GM23338 (cell line): ENCODE data around the gene HMOX2. TPM values are rescaled to one million over a fixed set of nuclear protein-coding genes. Genes with fewer than 3 reads are reported as not detected.

Source experiments
- ATAC-seq: fragments of 200-7000 bp; cut with Tn5 transposase; 3 replicates; pipeline ENCODE4 v1.9.1; 2020
- DNase-seq: peaks from one replicate; pipeline ENCODE4 v3.0.0-alpha.2; 2015; ENCODE audit warnings: low spot score
- H2AFZ ChIP-seq: fragments of 200-600 bp; sonication (generic); 2 replicates; pipeline ENCODE4 v1.8.0; 2016; ENCODE audit warnings: antibody characterized with exemption, mild to moderate bottlenecking, moderate library complexity
- H3F3A ChIP-seq: fragments of 200-600 bp; sonication (generic); replicated peaks from 2 replicates; pipeline ENCODE4 v1.8.0; 2017; ENCODE audit warnings: antibody characterized with exemption, mixed run types, low read depth
- H3K27ac ChIP-seq: fragments of 200-600 bp; sonication (generic); 2 replicates; pipeline ENCODE4 v1.6.1; 2016; ENCODE audit warnings: low read depth
- H3K27me3 ChIP-seq: fragments of 200-600 bp; sonication (generic); 2 replicates; pipeline ENCODE4 v1.8.0; 2016; ENCODE audit warnings: mild to moderate bottlenecking, mixed run types, moderate library complexity; ENCODE audit not compliant: insufficient read depth
- H3K36me3 ChIP-seq: fragments of 200-600 bp; sonication (generic); 2 replicates; pipeline ENCODE4 v1.8.0; 2016; ENCODE audit warnings: mild to moderate bottlenecking; ENCODE audit not compliant: insufficient read depth
- H3K4me1 ChIP-seq: fragments of 200-600 bp; sonication (generic); 2 replicates; pipeline ENCODE4 v1.8.0; 2016; ENCODE audit warnings: mild to moderate bottlenecking, moderate library complexity; ENCODE audit not compliant: insufficient read depth
- H3K4me2 ChIP-seq: fragments of 200-600 bp; sonication (generic); 2 replicates; pipeline ENCODE4 v1.7.1; 2017; ENCODE audit warnings: mixed run types
- H3K4me3 ChIP-seq: fragments of 200-600 bp; sonication (generic); 2 replicates; pipeline ENCODE4 v1.6.1; 2016; ENCODE audit warnings: mixed run types
- H3K79me2 ChIP-seq: fragments of 200-600 bp; sonication (generic); replicated peaks from 2 replicates; pipeline ENCODE4 v1.8.0; 2017; ENCODE audit warnings: mild to moderate bottlenecking; ENCODE audit not compliant: insufficient read depth
- H3K9me2 ChIP-seq: fragments of 200-600 bp; sonication (generic); 2 replicates; pipeline ENCODE4 v1.8.0; 2017; ENCODE audit not compliant: insufficient read depth
- H4K20me1 ChIP-seq: fragments of 200-600 bp; sonication (generic); replicated peaks from 2 replicates; pipeline ENCODE4 v1.8.0; 2017; ENCODE audit warnings: mild to moderate bottlenecking; ENCODE audit not compliant: insufficient read depth
- H3K27ac Mint-ChIP-seq: 2 replicates; pipeline ENCODE4 v1.8.0; 2020; ENCODE audit warnings: inconsistent platforms, mild to moderate bottlenecking, moderate library complexity, mixed read lengths
- H3K27me3 Mint-ChIP-seq: 3 replicates; pipeline ENCODE4 v1.8.0; 2022; ENCODE audit warnings: low read depth, mild to moderate bottlenecking, moderate library complexity, mixed read lengths, inconsistent platforms; ENCODE audit not compliant: insufficient read depth, poor library complexity
- H3K36me3 Mint-ChIP-seq: 3 replicates; pipeline ENCODE4 v1.8.0; 2021; ENCODE audit warnings: low read depth, mild to moderate bottlenecking, inconsistent platforms, moderate library complexity, mixed read lengths
- H3K4me1 Mint-ChIP-seq: 3 replicates; pipeline ENCODE4 v1.8.0; 2020; ENCODE audit warnings: mild to moderate bottlenecking, inconsistent platforms, mixed read lengths
- H3K4me3 Mint-ChIP-seq: 3 replicates; pipeline ENCODE4 v1.8.0; 2021; ENCODE audit warnings: moderate library complexity, mild to moderate bottlenecking, inconsistent platforms, mixed read lengths
- H3K9me3 Mint-ChIP-seq: 3 replicates; pipeline ENCODE4 v1.8.0; 2020; ENCODE audit warnings: moderate library complexity, mild to moderate bottlenecking, inconsistent platforms, mixed read lengths
- CREB1 ChIP-seq: fragments of 250-450 bp; sonication (Bioruptor Pico); IDR thresholded peaks from 2 replicates; pipeline ENCODE4 v1.5.0; 2020; ENCODE audit warnings: low read depth, mild to moderate bottlenecking, moderate library complexity
- EZH2 ChIP-seq: fragments of 200-600 bp; sonication (generic); IDR thresholded peaks from one replicate; pipeline ENCODE4 v1.8.0; 2017; ENCODE audit warnings: antibody characterized with exemption, mild to moderate bottlenecking, low read depth; ENCODE audit not compliant: unreplicated experiment
- JUNB ChIP-seq: IDR thresholded peaks from one replicate; pipeline ENCODE4 v1.6.1; 2016; ENCODE audit warnings: antibody characterized with exemption; ENCODE audit not compliant: unreplicated experiment
- POLR2AphosphoS5 ChIP-seq: IDR thresholded peaks from 2 replicates; pipeline ENCODE4 v1.6.1; 2016; ENCODE audit warnings: antibody characterized with exemption, low read depth
- ZNF114 ChIP-seq: fragments of 250-450 bp; sonication (Bioruptor Pico); IDR thresholded peaks from 2 replicates; pipeline ENCODE4 v1.5.0; 2020; ENCODE audit warnings: mild to moderate bottlenecking, moderate library complexity
- ZNF331 ChIP-seq: fragments of 250-450 bp; sonication (Bioruptor Pico); IDR thresholded peaks from 2 replicates; pipeline ENCODE4 v1.5.0; 2020; ENCODE audit warnings: low read depth, mild to moderate bottlenecking, moderate library complexity
- polyA plus RNA-seq: library from polyadenylated mRNA; unstranded; fragments of >200 nt; fragmentation: Nextera tagmentation; extraction: Ambion mirVana; gene quantifications from 2 replicates; pipeline ENCODE4 v1.2.1, GENCODE V29; 2016
- total RNA-seq: library from RNA; depleted of rRNA; stranded (reverse); fragments of >200 nt; shearing (Covaris generic); gene quantifications from 2 replicates; pipeline ENCODE4 v1.2.3, GENCODE V29; 2014
- TF ChIP-seq, protein P1 (sequence below), 2 experiments: fragments of 200-600 bp in 1 of 2; sonication (generic) in 1 of 2; conservative IDR thresholded peaks; 2 replicates each; pipeline versions ENCODE4 v1.5.1 to v1.6.1; 2016 to 2017; ENCODE audit warnings: antibody characterized with exemption in 2 of 2, low read depth in 2 of 2, mild to moderate bottlenecking in 2 of 2, moderate library complexity in 1 of 2
- TF ChIP-seq, protein P2 (sequence below): IDR thresholded peaks from one replicate; pipeline ENCODE4 v1.6.1; 2018; ENCODE audit warnings: antibody characterized with exemption; ENCODE audit not compliant: unreplicated experiment
- TF ChIP-seq, protein P3 (sequence below): fragments of 250-450 bp; sonication (Bioruptor Pico); IDR thresholded peaks from 2 replicates; pipeline ENCODE4 v1.5.0; 2020; ENCODE audit warnings: mild to moderate bottlenecking, moderate library complexity

The HMOX2 gene
- total and polyA plus RNA-seq, 2 experiments from 2014 or later = 33.0 to 38.1 TPM

DNA sequence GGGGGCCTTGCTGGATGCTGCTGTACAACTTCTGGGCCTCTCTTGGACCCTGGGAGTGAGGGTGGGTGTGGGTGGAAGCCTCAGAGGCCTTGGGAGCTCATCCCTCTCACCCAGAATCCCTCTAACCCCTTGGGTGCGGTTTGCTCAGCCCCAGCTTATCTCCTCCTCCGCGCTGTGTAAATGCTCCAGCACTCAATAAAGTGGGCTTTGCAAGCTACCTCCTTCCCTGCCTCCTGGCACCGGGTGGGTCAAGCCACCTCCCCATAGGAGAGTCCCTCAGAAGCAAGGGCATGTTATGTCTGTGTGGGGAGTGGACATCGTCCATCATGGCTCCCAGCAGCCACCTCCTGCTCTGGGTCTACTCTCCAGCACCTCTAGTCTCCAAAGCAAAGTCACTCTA lies 33.9 kb downstream of the HMOX2 start:
- no peak overlapping the region for H3K4me2 ChIP-seq
- Mint-ChIP-seq H3K27me3 (peaks cover 15% of the 10 kb centered on the region), H3K4me1 (peaks cover 15% of the 10 kb centered on the region), H3K9me3 (no peaks in the 10 kb centered on the region), H3K27ac (no peak overlapping the region), H3K4me3 (no peak overlapping the region), H3K36me3 (peaks cover 39% of the 10 kb centered on the region)
- 0 out of 2 replicates have a peak, but pooled peaks cover 7% of the 10 kb centered on the region for H3F3A ChIP-seq
- no peak overlapping the region for H3K4me3 ChIP-seq
- no peaks in the 10 kb centered on the region for H3K36me3 ChIP-seq
- H3K27me3 ChIP-seq = no peaks in the 10 kb centered on the region
- no peaks in the 10 kb centered on the region for H3K79me2 ChIP-seq
- ATAC-seq = no peak
- TF ChIP-seq POLR2AphosphoS5 = peak; percentile 13; the same call in 1 of the 2 replicates
- TF ChIP-seq, protein P1, sequence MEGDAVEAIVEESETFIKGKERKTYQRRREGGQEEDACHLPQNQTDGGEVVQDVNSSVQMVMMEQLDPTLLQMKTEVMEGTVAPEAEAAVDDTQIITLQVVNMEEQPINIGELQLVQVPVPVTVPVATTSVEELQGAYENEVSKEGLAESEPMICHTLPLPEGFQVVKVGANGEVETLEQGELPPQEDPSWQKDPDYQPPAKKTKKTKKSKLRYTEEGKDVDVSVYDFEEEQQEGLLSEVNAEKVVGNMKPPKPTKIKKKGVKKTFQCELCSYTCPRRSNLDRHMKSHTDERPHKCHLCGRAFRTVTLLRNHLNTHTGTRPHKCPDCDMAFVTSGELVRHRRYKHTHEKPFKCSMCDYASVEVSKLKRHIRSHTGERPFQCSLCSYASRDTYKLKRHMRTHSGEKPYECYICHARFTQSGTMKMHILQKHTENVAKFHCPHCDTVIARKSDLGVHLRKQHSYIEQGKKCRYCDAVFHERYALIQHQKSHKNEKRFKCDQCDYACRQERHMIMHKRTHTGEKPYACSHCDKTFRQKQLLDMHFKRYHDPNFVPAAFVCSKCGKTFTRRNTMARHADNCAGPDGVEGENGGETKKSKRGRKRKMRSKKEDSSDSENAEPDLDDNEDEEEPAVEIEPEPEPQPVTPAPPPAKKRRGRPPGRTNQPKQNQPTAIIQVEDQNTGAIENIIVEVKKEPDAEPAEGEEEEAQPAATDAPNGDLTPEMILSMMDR (conservative IDR thresholded peaks at IDR 0.05; ENCODE audit: low read depth in 2 of 2) = no peak
- H3K4me1 ChIP-seq = peaks cover 8% of the 10 kb centered on the region
- H4K20me1 ChIP-seq = peaks cover 11% of the 10 kb centered on the region
- H3K9me2 ChIP-seq = no peaks in the 10 kb centered on the region
- H3K27ac ChIP-seq = no peak overlapping the region
- DNase-seq = no peak
- H2AFZ ChIP-seq = no peak overlapping the region

DNA sequence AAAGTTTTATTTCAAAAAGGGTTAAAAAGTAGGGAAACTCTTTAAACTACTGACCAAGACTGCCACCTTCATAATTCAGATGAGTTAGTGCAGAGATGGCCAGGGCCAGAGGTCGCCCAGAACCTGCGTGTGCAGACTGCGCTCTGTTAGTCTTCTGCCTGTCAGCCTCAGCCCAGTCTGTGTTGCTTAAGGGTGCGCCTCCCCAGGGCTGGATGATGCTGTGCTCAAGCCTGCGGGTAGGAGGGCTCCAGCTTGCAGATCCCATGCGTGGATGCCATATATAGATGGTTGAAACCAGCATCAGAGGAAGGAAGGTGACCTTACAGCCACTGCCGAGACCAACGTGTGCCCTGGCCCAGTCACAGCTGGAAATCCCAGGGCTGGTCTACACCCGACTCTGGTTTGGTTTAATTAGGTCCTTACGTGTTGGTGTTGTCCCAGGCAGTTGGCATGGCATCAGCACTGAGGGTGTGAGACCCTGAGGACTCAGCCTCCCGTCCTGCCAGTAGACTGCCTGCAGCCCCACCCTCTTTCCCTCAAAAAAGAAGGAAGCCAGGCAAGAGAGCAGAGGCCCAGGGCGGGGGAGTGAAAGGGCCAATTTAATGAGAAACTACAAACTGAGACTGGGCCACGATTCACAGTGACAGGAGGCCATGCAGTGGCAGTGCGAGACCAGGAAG lies 34.7 kb downstream of the HMOX2 start:
- peaks cover 39% of the 10 kb centered on the region for H3K36me3 Mint-ChIP-seq
- ATAC-seq (no peak), DNase-seq (no peak)
- no peak overlapping the region for H3K4me3 Mint-ChIP-seq
- Histone ChIP-seq H3K4me2 (no peak overlapping the region), H4K20me1 (peaks cover 11% of the 10 kb centered on the region), H3K36me3 (no peaks in the 10 kb centered on the region), H3K27me3 (no peaks in the 10 kb centered on the region), H3F3A (0 out of 2 replicates have a peak, but pooled peaks cover 7% of the 10 kb centered on the region), H3K27ac (no peak overlapping the region), H3K4me1 (peaks cover 16% of the 10 kb centered on the region), H3K9me2 (no peaks in the 10 kb centered on the region), H3K4me3 (no peak overlapping the region), H2AFZ (no peak overlapping the region), H3K79me2 (peaks cover 6% of the 10 kb centered on the region; the same call in 1 of the 2 replicates)
- H3K4me1 Mint-ChIP-seq = peaks cover 19% of the 10 kb centered on the region
- H3K9me3 Mint-ChIP-seq = no peaks in the 10 kb centered on the region
- no peak overlapping the region for H3K27ac Mint-ChIP-seq
- peaks cover 15% of the 10 kb centered on the region for H3K27me3 Mint-ChIP-seq
- no peak for TF ChIP-seq ZNF331
- TF ChIP-seq ZNF114 = no peak
- no peak for TF ChIP-seq EZH2
- TF ChIP-seq JUNB = no peak
- TF ChIP-seq, protein P2, sequence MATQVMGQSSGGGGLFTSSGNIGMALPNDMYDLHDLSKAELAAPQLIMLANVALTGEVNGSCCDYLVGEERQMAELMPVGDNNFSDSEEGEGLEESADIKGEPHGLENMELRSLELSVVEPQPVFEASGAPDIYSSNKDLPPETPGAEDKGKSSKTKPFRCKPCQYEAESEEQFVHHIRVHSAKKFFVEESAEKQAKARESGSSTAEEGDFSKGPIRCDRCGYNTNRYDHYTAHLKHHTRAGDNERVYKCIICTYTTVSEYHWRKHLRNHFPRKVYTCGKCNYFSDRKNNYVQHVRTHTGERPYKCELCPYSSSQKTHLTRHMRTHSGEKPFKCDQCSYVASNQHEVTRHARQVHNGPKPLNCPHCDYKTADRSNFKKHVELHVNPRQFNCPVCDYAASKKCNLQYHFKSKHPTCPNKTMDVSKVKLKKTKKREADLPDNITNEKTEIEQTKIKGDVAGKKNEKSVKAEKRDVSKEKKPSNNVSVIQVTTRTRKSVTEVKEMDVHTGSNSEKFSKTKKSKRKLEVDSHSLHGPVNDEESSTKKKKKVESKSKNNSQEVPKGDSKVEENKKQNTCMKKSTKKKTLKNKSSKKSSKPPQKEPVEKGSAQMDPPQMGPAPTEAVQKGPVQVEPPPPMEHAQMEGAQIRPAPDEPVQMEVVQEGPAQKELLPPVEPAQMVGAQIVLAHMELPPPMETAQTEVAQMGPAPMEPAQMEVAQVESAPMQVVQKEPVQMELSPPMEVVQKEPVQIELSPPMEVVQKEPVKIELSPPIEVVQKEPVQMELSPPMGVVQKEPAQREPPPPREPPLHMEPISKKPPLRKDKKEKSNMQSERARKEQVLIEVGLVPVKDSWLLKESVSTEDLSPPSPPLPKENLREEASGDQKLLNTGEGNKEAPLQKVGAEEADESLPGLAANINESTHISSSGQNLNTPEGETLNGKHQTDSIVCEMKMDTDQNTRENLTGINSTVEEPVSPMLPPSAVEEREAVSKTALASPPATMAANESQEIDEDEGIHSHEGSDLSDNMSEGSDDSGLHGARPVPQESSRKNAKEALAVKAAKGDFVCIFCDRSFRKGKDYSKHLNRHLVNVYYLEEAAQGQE = no peak
- no peak for TF ChIP-seq CREB1 (CRISPR knock-in tag)
- TF ChIP-seq, protein P3, sequence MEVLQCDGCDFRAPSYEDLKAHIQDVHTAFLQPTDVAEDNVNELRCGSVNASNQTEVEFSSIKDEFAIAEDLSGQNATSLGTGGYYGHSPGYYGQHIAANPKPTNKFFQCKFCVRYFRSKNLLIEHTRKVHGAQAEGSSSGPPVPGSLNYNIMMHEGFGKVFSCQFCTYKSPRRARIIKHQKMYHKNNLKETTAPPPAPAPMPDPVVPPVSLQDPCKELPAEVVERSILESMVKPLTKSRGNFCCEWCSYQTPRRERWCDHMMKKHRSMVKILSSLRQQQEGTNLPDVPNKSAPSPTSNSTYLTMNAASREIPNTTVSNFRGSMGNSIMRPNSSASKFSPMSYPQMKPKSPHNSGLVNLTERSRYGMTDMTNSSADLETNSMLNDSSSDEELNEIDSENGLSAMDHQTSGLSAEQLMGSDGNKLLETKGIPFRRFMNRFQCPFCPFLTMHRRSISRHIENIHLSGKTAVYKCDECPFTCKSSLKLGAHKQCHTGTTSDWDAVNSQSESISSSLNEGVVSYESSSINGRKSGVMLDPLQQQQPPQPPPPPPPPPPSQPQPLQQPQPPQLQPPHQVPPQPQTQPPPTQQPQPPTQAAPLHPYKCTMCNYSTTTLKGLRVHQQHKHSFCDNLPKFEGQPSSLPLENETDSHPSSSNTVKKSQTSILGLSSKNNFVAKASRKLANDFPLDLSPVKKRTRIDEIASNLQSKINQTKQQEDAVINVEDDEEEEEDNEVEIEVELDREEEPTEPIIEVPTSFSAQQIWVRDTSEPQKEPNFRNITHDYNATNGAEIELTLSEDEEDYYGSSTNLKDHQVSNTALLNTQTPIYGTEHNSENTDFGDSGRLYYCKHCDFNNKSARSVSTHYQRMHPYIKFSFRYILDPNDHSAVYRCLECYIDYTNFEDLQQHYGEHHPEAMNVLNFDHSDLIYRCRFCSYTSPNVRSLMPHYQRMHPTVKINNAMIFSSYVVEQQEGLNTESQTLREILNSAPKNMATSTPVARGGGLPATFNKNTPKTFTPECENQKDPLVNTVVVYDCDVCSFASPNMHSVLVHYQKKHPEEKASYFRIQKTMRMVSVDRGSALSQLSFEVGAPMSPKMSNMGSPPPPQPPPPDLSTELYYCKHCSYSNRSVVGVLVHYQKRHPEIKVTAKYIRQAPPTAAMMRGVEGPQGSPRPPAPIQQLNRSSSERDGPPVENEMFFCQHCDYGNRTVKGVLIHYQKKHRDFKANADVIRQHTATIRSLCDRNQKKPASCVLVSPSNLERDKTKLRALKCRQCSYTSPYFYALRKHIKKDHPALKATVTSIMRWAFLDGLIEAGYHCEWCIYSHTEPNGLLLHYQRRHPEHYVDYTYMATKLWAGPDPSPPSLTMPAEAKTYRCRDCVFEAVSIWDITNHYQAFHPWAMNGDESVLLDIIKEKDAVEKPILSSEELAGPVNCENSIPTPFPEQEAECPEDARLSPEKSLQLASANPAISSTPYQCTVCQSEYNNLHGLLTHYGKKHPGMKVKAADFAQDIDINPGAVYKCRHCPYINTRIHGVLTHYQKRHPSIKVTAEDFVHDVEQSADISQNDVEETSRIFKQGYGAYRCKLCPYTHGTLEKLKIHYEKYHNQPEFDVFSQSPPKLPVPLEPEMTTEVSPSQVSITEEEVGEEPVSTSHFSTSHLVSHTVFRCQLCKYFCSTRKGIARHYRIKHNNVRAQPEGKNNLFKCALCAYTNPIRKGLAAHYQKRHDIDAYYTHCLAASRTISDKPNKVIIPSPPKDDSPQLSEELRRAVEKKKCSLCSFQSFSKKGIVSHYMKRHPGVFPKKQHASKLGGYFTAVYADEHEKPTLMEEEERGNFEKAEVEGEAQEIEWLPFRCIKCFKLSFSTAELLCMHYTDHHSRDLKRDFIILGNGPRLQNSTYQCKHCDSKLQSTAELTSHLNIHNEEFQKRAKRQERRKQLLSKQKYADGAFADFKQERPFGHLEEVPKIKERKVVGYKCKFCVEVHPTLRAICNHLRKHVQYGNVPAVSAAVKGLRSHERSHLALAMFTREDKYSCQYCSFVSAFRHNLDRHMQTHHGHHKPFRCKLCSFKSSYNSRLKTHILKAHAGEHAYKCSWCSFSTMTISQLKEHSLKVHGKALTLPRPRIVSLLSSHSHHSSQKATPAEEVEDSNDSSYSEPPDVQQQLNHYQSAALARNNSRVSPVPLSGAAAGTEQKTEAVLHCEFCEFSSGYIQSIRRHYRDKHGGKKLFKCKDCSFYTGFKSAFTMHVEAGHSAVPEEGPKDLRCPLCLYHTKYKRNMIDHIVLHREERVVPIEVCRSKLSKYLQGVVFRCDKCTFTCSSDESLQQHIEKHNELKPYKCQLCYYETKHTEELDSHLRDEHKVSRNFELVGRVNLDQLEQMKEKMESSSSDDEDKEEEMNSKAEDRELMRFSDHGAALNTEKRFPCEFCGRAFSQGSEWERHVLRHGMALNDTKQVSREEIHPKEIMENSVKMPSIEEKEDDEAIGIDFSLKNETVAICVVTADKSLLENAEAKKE = no peak
